Astrocyte of the hippocampus (primary cell): Measurements from ENCODE around the gene DNAJC19.

Experiments used
- DNase-seq: peaks from one replicate; pipeline ENCODE4 v3.0.0; 2011; ENCODE audit warnings: low read depth, low spot score

Gene DNAJC19

GRCh38 chr3:180961552-180961951 is 28.0 kb downstream of the DNAJC19 start:
- no peak for DNase-seq

DNA sequence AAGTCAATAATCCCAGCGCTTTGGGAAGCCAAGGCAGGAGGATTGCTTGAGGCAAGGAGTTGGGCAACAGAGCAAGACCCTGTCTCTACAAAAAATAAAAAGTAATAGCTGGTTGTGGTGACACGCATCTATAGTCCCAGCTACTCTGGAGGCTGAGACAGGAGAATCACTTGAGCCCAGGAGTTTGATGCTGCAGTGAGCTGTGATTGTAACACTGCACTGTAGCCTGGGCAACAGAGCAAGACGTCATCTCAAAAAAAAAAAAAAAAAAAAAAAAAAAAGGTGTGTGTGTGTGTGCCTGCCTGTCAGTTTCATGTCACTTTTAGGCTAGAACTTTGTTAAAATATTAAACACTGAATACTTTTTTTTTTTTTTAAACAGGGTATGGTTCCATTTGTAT is 28.4 kb downstream of the DNAJC19 start:
- no peak for DNase-seq

DNA sequence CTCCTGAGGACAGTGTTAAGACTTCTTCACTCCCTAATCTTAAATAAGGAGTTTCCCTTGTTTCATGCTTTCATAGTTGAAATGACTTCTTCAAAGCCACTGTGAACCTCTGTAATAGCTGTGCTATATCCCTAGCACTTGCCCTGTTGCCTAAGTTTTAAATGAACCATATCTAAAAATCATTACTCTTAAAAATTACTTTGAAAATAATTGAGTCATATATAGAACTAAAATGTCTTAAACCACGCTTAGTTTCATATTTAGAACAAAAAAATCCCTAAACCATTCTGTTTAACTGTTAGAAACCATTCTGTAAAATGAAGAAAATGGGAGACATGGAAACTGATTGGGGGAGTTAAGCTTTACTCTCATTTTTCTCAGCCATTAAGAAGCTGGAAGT is 29.8 kb downstream of the DNAJC19 start:
- no peak for DNase-seq

- DNase-seq = no peak
Measured at GRCh38 chr3:180947761-180948390, 41.7 kb downstream of the DNAJC19 start.

DNA sequence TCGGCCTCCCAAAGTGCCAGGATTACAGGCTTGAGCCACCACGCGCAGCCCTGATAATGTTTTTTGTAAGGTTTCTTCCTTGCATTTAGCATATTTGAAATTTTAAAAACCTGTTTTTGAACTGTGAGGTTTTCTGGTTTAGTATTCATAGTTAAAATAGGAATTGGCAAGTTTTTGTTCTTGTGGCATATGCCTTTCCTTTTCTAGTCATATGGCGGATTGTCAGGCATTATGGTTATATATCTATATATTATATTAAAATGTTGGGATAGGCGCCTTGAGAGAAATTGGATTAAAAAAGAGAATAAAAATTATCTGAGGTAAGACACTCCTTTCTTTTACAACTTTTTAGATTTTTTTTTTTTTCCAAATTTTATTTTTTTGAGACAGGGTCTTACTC is 48.7 kb downstream of the DNAJC19 start:
- no peak for DNase-seq

- no peak for DNase-seq
Measured at GRCh38 chr3:180934638-180935037, 54.9 kb downstream of the DNAJC19 start.
